IMR-90 (cell line): ENCODE measurements around the gene LONP2. TPM values are rescaled to one million over a fixed set of nuclear protein-coding genes. Genes with fewer than 3 reads are reported as not detected.
A peak's percentile ranks its signal among the peaks of the same experiment; 100 is the strongest.

Experiments
- ATAC-seq: fragments of 200-7000 bp; cut with Tn5 transposase; 2 replicates; pipeline ENCODE4 v1.9.1; 2020; ENCODE audit warnings: low read depth, mild to moderate bottlenecking, moderate library complexity
- Bru-seq: library from RNA; stranded (reverse); fragments of 400-500 nt; gene quantifications from one replicate; lab custom pipeline; 2021; lab: Mats Ljungman, UMichigan
- BruChase-seq, 2 experiments: library from RNA; stranded (reverse); fragments of 400-500 nt; gene quantifications; one replicate each; lab custom pipeline; 2021; lab: Mats Ljungman, UMichigan
- BruUV-seq: library from RNA; stranded (reverse); fragments of 400-500 nt; replicated peaks from 2 replicates; lab custom pipeline; 2021; lab: Mats Ljungman, UMichigan
- CTCF ChIA-PET: fragments of 300-600 bp; formaldehyde crosslinking; extraction: SDS; loops from one replicate; lab custom pipeline; 2021; ENCODE audit warnings: antibody characterized with exemption; lab: Yijun Ruan, JAX
- POLR2A ChIA-PET: fragments of 300-600 bp; sonication (Branson Sonifier 250); formaldehyde crosslinking; loops from one replicate; lab custom pipeline; 2022; ENCODE audit warnings: antibody characterized with exemption; ENCODE audit not compliant: unreplicated experiment; lab: Charles Lee
- DNase-seq: peaks from one replicate; pipeline ENCODE4 v3.0.0; 2013
- H2AFZ ChIP-seq: replicated peaks from 2 replicates; pipeline ENCODE3; 2013; ENCODE audit warnings: low read length, mild to moderate bottlenecking; ENCODE audit not compliant: poor library complexity
- H2AK5ac ChIP-seq: 2 replicates; pipeline ENCODE4 v1.6.1; 2013; ENCODE audit warnings: low read depth, low read length, inconsistent platforms
- H2AK9ac ChIP-seq: replicated peaks from 2 replicates; pipeline ENCODE3; 2013; ENCODE audit warnings: mild to moderate bottlenecking, low read depth, low read length, moderate library complexity; ENCODE audit not compliant: poor library complexity
- H2BK120ac ChIP-seq: 2 replicates; pipeline ENCODE4 v1.6.1; 2013; ENCODE audit warnings: low read depth, low read length, inconsistent platforms
- H2BK15ac ChIP-seq: 3 replicates; pipeline ENCODE4 v1.6.1; 2013; ENCODE audit warnings: low read depth, low read length, inconsistent platforms
- H2BK20ac ChIP-seq: 2 replicates; pipeline ENCODE4 v1.6.1; 2013; ENCODE audit warnings: low read depth, mild to moderate bottlenecking, inconsistent platforms, low read length, moderate library complexity
- H2BK5ac ChIP-seq: 2 replicates; pipeline ENCODE4 v1.6.1; 2013; ENCODE audit warnings: mild to moderate bottlenecking, low read depth, low read length, inconsistent platforms; ENCODE audit not compliant: poor library complexity, severe bottlenecking
- H3K14ac ChIP-seq: replicated peaks from 2 replicates; pipeline ENCODE4 v1.6.1; 2013; ENCODE audit warnings: low read depth, low read length, inconsistent platforms
- H3K18ac ChIP-seq: 2 replicates; pipeline ENCODE4 v1.6.1; 2013; ENCODE audit warnings: low read depth, low read length, control low read depth
- H3K23ac ChIP-seq: 2 replicates; pipeline ENCODE4 v1.6.1; 2013; ENCODE audit warnings: low read depth, low read length, inconsistent platforms
- H3K27ac ChIP-seq: 2 replicates; pipeline ENCODE4 v1.5.1; 2013; ENCODE audit warnings: mild to moderate bottlenecking, control low read depth, low read length; ENCODE audit not compliant: insufficient read depth
- H3K27me3 ChIP-seq: 2 replicates; pipeline ENCODE4 v1.6.1; 2013; ENCODE audit warnings: low read length; ENCODE audit not compliant: control insufficient read depth, insufficient read depth
- H3K36me3 ChIP-seq: 2 replicates; pipeline ENCODE4 v1.6.1; 2013; ENCODE audit warnings: low read length, mixed read lengths; ENCODE audit not compliant: control insufficient read depth, insufficient read depth
- H3K4ac ChIP-seq: 2 replicates; pipeline ENCODE4 v1.6.1; 2013; ENCODE audit warnings: low read depth, low read length, inconsistent platforms
- H3K4me1 ChIP-seq: 2 replicates; pipeline ENCODE4 v1.6.1; 2013; ENCODE audit warnings: low read length, mixed read lengths; ENCODE audit not compliant: control insufficient read depth, insufficient read depth
- H3K4me2 ChIP-seq: 2 replicates; pipeline ENCODE4 v1.6.1; 2013; ENCODE audit warnings: low read depth, mild to moderate bottlenecking, control low read depth, low read length, moderate library complexity
- H3K4me3 ChIP-seq: 2 replicates; pipeline ENCODE4 v1.5.1; 2013; ENCODE audit warnings: low read depth, mild to moderate bottlenecking, control low read depth, low read length, moderate library complexity; ENCODE audit not compliant: insufficient read depth
- H3K56ac ChIP-seq: 2 replicates; pipeline ENCODE4 v1.6.1; 2013; ENCODE audit warnings: low read length, inconsistent platforms; ENCODE audit not compliant: insufficient read depth; ENCODE audit errors: extremely low read depth
- H3K79me1 ChIP-seq, 2 experiments: 2 replicates each; pipeline ENCODE4 v1.6.1; 2013; ENCODE audit warnings: low read length in 2 of 2, inconsistent platforms in 1 of 2, low read depth in 1 of 2
- H3K9ac ChIP-seq: 2 replicates; pipeline ENCODE4 v1.6.1; 2013; ENCODE audit warnings: low read depth, low read length, control low read depth
- H3K9me1 ChIP-seq: 2 replicates; pipeline ENCODE4 v1.6.1; 2013; ENCODE audit warnings: low read length, inconsistent platforms; ENCODE audit not compliant: insufficient read depth
- H3K9me3 ChIP-seq: 2 replicates; pipeline ENCODE4 v1.6.1; 2013; ENCODE audit warnings: low read length; ENCODE audit not compliant: control insufficient read depth, insufficient read depth
- H4K20me1 ChIP-seq: 2 replicates; pipeline ENCODE4 v1.6.1; 2013; ENCODE audit warnings: low read length, inconsistent platforms; ENCODE audit not compliant: insufficient read depth
- H4K5ac ChIP-seq: 2 replicates; pipeline ENCODE4 v1.6.1; 2013; ENCODE audit warnings: mild to moderate bottlenecking, low read depth, low read length, control low read depth
- H4K8ac ChIP-seq, 2 experiments: 2 replicates each; pipeline ENCODE4 v1.6.1; 2013; ENCODE audit warnings: low read depth in 2 of 2, low read length in 2 of 2, control low read depth in 1 of 2, inconsistent platforms in 1 of 2
- H4K91ac ChIP-seq: 2 replicates; pipeline ENCODE4 v1.6.1; 2013; ENCODE audit warnings: low read depth, low read length, inconsistent platforms; ENCODE audit not compliant: insufficient read depth
- CEBPB ChIP-seq: IDR thresholded peaks from 2 replicates; pipeline ENCODE4 v1.6.1; 2012; ENCODE audit warnings: low read depth, low read length, improper control_type of control experiment
- FOS ChIP-seq: fragments of 150-350 bp; IDR thresholded peaks from 2 replicates; pipeline ENCODE4 v1.6.1; 2016; ENCODE audit warnings: low read depth, low read length
- MAZ ChIP-seq: IDR thresholded peaks from 2 replicates; pipeline ENCODE4 v1.6.1; 2012; ENCODE audit warnings: low read depth, mild to moderate bottlenecking, low read length, improper control_type of control experiment, moderate library complexity, borderline replicate concordance
- MXI1 ChIP-seq: IDR thresholded peaks from 2 replicates; pipeline ENCODE4 v1.6.1; 2012; ENCODE audit warnings: low read depth, mild to moderate bottlenecking, low read length, moderate library complexity, borderline replicate concordance
- POLR2A ChIP-seq: IDR thresholded peaks from 2 replicates; pipeline ENCODE4 v1.6.1; 2012; ENCODE audit warnings: mild to moderate bottlenecking, low read depth, low read length
- SMC3 ChIP-seq: fragments of 150-350 bp; IDR thresholded peaks from 2 replicates; pipeline ENCODE4 v1.6.1; 2016; ENCODE audit warnings: low read depth, mild to moderate bottlenecking, antibody characterized with exemption, low read length, moderate library complexity
- USF2 ChIP-seq: fragments of 150-350 bp; IDR thresholded peaks from 2 replicates; pipeline ENCODE4 v1.6.1; 2017; ENCODE audit warnings: mild to moderate bottlenecking, antibody characterized with exemption, low read length, low read depth
- WGBS, 2 experiments: methylation state at CpG; one replicate each; pipeline versions ENCODE4 v1.1.5 to v1.1.7; 2013; ENCODE audit warnings: missing lambda C conversion rate in 2 of 2; ENCODE audit not compliant: insufficient read length in 1 of 2; ENCODE audit errors: extremely low coverage in 2 of 2; 5-methylcytosine and 5-hydroxymethylcytosine counted together
- dilution Hi-C: fragments of 300-500 bp; cut with HindIII; formaldehyde crosslinking; loops from one replicate; pipeline ENCODE4 v1.14.3; 2018; ENCODE audit warnings: low sequenced_read_pairs; ENCODE audit not compliant: unreplicated experiment
- in situ Hi-C: fragments of 300-500 bp; cut with MboI; formaldehyde crosslinking; loops from 3 replicates; pipeline ENCODE4 v1.14.3; 2019; ENCODE audit warnings: low sequenced_read_pairs, inconsistent platforms, mixed read lengths
- intact Hi-C: fragments of 100-400 bp; cut with micrococcal nuclease; formaldehyde crosslinking; loops from 2 replicates; pipeline ENCODE4 v1.10.0; 2022
- long read RNA-seq: library from polyadenylated mRNA; unstranded; transcript quantifications from one replicate; pipeline ENCODE4 v2.0.0, GENCODE V29; 2021; ENCODE audit not compliant: unreplicated experiment
- polyA plus RNA-seq, 3 experiments: library from polyadenylated mRNA; depleted of rRNA; stranded (reverse); fragments of >200 nt; gene quantifications; 2 replicates each; pipeline ENCODE4 v1.2.3, GENCODE V29; 2012; ENCODE audit warnings: low replicate concordance in 1 of 3
- total RNA-seq: library from RNA; depleted of rRNA; stranded (reverse); fragments of >200 nt; gene quantifications from 2 replicates; pipeline ENCODE4 v1.2.3, GENCODE V29; 2012; rRNA removed
- TF ChIP-seq, protein P1 (sequence below): fragments of 150-350 bp; IDR thresholded peaks from 2 replicates; pipeline ENCODE4 v1.6.1; 2016; ENCODE audit warnings: low read depth, mild to moderate bottlenecking, low read length, moderate library complexity, borderline replicate concordance
- TF ChIP-seq, protein P2 (sequence below): conservative IDR thresholded peaks from 2 replicates; pipeline ENCODE4 v1.5.1; 2012; ENCODE audit warnings: mild to moderate bottlenecking, low read depth, low read length, improper control_type of control experiment

LONP2 gene
- total RNA-seq (81.1 and 90.9 TPM in 2 replicates), polyA plus RNA-seq (2012; rRNA removed) (26.7 and 31.5 TPM in 2 replicates), Bru-seq, nascent RNA (percentile 90 among the genes with signal in this experiment), BruChase-seq, experiment 1, labeled RNA remaining after a 6-hour chase (percentile 90 among the genes with signal in this experiment), BruChase-seq, experiment 2, labeled RNA remaining after a 2-hour chase (percentile 85 among the genes with signal in this experiment)
- 8.2 and 10.0 TPM in 2 replicates for polyA plus RNA-seq (2012; cell fraction: cytosol; rRNA removed)
- polyA plus RNA-seq (2012; cell fraction: nucleus; rRNA removed; ENCODE audit: low replicate concordance) = 25.0 and 105 TPM in 2 replicates
- long read RNA-seq, full-length matches to known transcripts = 144 of 186 reads
- long read RNA-seq, partial matches to known transcripts = 24 of 186 reads
- long read RNA-seq, other reads (novel, unspliced or antisense) = 18 of 186 reads

DNA sequence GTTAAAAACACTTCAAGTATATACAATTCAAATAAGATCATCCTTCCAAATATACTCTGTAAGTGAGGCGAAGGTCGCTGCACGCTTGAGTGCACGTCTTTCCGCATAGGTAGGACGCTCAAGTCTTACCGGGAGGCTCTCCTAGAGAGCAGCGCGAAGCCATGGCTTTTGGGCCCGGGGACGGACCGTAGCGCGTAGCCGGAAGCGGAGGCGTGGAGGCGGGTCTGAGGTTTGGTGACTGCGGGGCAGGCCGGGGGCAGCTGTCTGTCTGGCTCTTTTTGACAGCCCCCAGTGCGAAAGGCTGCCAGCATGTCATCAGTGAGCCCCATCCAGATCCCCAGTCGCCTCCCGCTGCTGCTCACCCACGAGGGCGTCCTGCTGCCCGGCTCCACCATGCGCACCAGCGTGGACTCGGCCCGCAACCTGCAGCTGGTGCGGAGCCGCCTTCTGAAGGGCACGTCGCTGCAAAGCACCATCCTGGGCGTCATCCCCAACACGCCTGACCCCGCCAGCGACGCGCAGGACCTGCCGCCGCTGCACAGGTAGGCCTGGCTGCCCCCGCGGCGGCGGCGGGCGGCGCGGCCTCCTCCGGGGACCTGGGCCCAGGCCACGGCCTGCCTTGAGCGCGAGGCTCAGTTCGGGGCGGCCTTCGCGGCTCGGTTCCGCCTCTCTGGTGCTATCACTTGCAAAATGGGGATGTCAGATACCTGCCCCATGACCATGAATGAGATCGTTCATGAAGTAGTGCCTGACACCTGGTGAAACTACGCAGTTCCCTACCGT, at the start of gene LONP2:
LONP2 (plus strand) TSS at position 221 of the 783 bp plus-strand sequence; CDS start at position 310, 89 bp downstream.
- H3K27me3 ChIP-seq = no peaks in the 10 kb centered on the region
- intact Hi-C loops = loop anchor here (10.0 kb wide), 1 partner anchor 1099 kb away; the partner anchor contains the start of gene NETO2
- H4K20me1 ChIP-seq = peaks cover 15% of the 10 kb centered on the region; the same call in 1 of the 2 replicates
- peak; percentile 99 for ATAC-seq
- H3K14ac ChIP-seq = peak within 1 kb of the TSS; percentile 95
- peak within 1 kb of the TSS; percentile 96 for H3K27ac ChIP-seq
- peak within 1 kb of the TSS; percentile 91 for H3K4me2 ChIP-seq
- H3K79me1 ChIP-seq = peaks cover 7 to 27% of the 10 kb centered on the region in 2 experiments
- H2BK15ac ChIP-seq = 0 out of 3 replicates have a peak within 1 kb of the TSS, but pooled peaks have one; percentile 37
- H4K8ac ChIP-seq = peak within 1 kb of the TSS; percentile 93 to 100
- ChIA-PET CTCF (interaction anchor here (1.0 kb wide), 1 partner anchor 379 kb away, joined by 3 read pairs; no protein-coding TSS in a partner anchor), POLR2A (no interaction called here)
- peak within 1 kb of the TSS; percentile 81; the same call in 1 of the 2 replicates for H4K91ac ChIP-seq
- H3K18ac ChIP-seq = peak within 1 kb of the TSS; percentile 77
- DNase-seq = peak; percentile 85
- H3K36me3 ChIP-seq = no peaks in the 10 kb centered on the region
- H2BK5ac ChIP-seq = peak within 1 kb of the TSS; percentile 80
- whole genome bisulfite sequencing, 2 experiments = 1% methylated on average over 36 of the region's 63 CpGs; no CpG with 5 or more reads in 1 of the 2 experiments
- peak within 1 kb of the TSS; percentile 99 for H4K5ac ChIP-seq
- H2AK5ac ChIP-seq = peak within 1 kb of the TSS; percentile 41; the same call in 1 of the 2 replicates
- peak within 1 kb of the TSS; percentile 92 for H2AFZ ChIP-seq
- H3K9me3 ChIP-seq = no peaks in the 10 kb centered on the region
- H3K23ac ChIP-seq = peak within 1 kb of the TSS; percentile 92
- H2BK120ac ChIP-seq = peak within 1 kb of the TSS; percentile 79; the same call in 1 of the 2 replicates
- TF ChIP-seq, protein P1, sequence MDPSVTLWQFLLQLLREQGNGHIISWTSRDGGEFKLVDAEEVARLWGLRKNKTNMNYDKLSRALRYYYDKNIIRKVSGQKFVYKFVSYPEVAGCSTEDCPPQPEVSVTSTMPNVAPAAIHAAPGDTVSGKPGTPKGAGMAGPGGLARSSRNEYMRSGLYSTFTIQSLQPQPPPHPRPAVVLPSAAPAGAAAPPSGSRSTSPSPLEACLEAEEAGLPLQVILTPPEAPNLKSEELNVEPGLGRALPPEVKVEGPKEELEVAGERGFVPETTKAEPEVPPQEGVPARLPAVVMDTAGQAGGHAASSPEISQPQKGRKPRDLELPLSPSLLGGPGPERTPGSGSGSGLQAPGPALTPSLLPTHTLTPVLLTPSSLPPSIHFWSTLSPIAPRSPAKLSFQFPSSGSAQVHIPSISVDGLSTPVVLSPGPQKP = peak; percentile 56; the same call in 1 of the 2 replicates
- peak; percentile 55; the same call in 1 of the 2 replicates for TF ChIP-seq MAZ
- TF ChIP-seq FOS = no peak
- peak; percentile 92 for TF ChIP-seq MXI1
- no peak for TF ChIP-seq USF2
- TF ChIP-seq CEBPB = no peak
- TF ChIP-seq SMC3 = no peak
- TF ChIP-seq, protein P2, sequence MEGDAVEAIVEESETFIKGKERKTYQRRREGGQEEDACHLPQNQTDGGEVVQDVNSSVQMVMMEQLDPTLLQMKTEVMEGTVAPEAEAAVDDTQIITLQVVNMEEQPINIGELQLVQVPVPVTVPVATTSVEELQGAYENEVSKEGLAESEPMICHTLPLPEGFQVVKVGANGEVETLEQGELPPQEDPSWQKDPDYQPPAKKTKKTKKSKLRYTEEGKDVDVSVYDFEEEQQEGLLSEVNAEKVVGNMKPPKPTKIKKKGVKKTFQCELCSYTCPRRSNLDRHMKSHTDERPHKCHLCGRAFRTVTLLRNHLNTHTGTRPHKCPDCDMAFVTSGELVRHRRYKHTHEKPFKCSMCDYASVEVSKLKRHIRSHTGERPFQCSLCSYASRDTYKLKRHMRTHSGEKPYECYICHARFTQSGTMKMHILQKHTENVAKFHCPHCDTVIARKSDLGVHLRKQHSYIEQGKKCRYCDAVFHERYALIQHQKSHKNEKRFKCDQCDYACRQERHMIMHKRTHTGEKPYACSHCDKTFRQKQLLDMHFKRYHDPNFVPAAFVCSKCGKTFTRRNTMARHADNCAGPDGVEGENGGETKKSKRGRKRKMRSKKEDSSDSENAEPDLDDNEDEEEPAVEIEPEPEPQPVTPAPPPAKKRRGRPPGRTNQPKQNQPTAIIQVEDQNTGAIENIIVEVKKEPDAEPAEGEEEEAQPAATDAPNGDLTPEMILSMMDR = no peak
- TF ChIP-seq POLR2A = peak; percentile 56; the same call in 1 of the 2 replicates
- no TSS peak for BruUV-seq
- peaks cover 5% of the 10 kb centered on the region for H3K4me1 ChIP-seq
- peak within 1 kb of the TSS; percentile 89 for H3K4ac ChIP-seq
- H3K9me1 ChIP-seq = no peaks in the 10 kb centered on the region
- H3K56ac ChIP-seq = peak within 1 kb of the TSS; percentile 29
- in situ Hi-C loops = no loop called here
- peak within 1 kb of the TSS; percentile 93 for H3K4me3 ChIP-seq
- H2BK20ac ChIP-seq = no peak within 1 kb of the TSS
- peak within 1 kb of the TSS; percentile 97 for H3K9ac ChIP-seq
- dilution Hi-C loops = no loop called here
- peak within 1 kb of the TSS; percentile 71 for H2AK9ac ChIP-seq
